GM19463 (cell line): ENCODE data around the gene LRG1.
"Not testable (repeated sequence)": the region's sequence is repeated elsewhere in the genome, so short reads cannot be mapped to it uniquely, and the experiment has no call there.

Source experiments
- ATAC-seq: cut with Tn5 transposase; IDR thresholded peaks from one replicate; pipeline ENCODE4 v1.9.1; 2021; ENCODE audit warnings: mild to moderate bottlenecking, moderate library complexity; ENCODE audit not compliant: unreplicated experiment

Gene LRG1

DNA sequence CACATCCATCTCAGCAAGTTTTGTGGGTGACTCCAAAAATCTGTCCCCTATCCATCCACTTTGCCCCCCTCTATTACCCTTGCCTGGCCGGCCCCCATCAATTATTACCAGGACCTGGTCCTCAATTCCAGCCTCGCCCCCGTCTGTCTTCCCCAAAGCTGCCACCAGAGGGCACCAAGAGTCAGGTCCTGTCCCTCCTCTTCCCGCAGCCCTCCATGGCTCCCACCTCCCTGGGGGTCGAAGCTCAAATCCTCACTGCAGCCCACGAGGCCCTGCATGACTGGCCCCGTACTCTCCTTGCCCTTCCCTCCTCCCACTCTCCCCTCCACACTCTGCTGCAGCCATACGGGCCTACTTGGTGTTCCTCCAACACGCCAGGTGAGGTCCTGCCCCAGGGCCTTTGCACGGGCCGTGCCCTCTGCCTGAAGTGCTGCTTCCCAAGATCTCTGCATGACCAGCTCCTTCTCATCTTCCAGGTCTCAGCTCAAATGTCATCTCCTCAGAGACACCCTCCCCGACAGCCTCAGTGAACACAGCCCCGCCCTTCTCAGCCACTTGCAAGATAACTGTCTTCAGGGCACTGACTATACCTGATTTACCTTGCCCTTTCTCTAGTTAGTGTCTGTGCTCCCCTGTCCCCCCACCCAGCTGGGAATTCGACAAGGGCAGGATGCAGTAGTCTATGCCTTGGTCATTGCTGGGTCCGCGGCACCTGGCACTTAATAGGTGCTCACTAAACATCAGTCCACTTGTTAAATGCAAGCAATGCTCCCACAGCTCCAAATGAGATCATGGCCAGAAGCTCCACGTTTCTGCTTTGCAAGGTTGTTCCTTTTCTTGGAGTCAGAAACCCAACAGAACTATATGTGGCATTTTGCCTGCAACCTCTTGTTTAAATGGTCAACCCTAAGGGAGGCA, 36.4 kb upstream of the LRG1 start:
- no peak for ATAC-seq

GRCh38 chr19:4575267-4576015, 35.6 kb upstream of the LRG1 start:
- no peak for ATAC-seq

DNA sequence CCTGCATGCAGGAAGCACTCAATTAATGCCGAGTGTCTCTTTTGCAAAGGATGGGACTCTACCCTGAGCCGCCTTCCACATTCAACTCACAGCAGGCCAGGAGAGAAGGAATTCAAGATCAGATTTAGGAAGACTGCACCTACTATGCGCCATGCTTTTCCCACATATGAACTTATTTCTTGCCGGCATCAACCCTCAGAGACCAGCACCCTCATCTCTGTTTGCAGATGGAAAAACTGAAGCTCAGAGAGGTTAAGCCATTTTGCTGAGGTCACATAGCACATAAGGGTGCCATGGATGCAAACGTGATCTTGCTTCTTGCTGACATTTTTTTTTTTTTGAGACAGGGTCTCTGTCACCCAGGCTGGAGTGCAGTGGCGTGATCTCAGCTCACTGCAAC, 33.8 kb upstream of the LRG1 start:
- no peak for ATAC-seq

DNA sequence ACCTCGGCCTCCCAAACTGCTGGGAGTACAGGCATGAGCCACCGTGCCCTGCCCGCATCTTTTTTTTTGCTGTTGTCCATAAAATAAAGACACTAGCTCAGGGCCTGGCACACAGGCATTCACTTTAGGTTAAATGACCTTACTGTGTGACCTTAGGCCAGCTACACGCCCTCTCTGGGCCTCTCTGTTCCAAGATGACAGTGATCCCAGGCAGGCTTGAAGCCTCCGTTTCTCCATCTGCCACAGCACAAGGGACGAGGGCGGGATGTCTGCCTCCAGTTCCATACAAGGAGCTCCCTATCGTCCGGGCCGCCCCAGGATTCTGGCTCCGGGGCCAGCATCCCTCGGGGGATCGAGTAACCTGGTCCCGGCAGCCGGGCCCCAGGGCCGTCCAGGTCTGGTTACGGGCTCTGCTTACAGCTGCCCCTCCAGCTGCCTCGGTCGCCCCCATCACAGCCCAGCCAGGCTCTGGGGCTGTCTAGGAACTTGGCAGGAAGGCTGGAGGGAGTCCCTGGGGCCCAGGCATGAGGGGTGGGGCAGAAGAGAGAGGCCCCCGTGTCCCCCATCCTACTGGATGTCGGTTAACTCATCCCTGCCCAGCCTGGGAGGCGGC, 31.6 kb upstream of the LRG1 start:
- no peak for ATAC-seq

DNA sequence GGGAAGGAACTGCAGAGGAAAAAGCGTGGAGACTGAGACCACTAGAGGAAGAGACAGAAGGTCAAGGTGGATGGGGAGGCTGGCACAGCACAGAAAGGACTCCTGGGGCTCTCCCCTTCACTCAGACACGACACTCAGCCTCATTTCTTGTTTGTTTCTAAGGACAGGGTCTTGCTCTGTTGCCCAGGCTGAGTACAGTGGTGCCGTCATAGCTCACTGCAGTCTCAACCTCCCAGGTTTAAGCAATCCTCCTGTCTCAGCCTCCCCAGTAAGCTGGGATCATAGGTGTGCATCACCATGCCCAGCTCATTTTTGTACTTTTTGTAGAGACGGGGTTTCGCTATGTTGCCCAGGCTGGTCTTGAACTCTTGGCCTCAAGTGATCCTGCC, 31.1 kb upstream of the LRG1 start:
- ATAC-seq: no peak

DNA sequence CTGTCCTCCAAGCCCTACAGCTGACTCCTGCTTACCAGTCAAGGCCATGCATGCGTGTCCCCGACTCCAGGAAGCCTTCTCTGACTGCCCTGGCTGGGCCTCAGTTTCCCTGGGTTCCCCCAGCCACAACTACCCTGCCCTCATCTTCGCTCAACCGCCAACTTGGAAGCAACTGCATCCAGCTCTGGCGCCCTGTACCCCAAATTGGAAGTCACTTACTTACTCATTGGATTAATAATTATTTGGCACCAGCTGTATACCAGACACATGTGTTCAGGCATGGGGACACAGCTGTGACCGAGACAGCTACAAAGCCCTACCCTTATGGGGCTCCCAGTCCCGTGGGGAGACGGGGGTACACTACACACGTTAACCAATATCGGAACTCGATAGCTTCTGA, 30.6 kb upstream of the LRG1 start:
- no peak for ATAC-seq

- ATAC-seq: no peak
These were observed 29.1 kb upstream of the LRG1 start for GRCh38 chr19:4568886-4569285.

- no peak for ATAC-seq
These were observed 27.8 kb upstream of the LRG1 start for GRCh38 chr19:4567584-4568071.

DNA sequence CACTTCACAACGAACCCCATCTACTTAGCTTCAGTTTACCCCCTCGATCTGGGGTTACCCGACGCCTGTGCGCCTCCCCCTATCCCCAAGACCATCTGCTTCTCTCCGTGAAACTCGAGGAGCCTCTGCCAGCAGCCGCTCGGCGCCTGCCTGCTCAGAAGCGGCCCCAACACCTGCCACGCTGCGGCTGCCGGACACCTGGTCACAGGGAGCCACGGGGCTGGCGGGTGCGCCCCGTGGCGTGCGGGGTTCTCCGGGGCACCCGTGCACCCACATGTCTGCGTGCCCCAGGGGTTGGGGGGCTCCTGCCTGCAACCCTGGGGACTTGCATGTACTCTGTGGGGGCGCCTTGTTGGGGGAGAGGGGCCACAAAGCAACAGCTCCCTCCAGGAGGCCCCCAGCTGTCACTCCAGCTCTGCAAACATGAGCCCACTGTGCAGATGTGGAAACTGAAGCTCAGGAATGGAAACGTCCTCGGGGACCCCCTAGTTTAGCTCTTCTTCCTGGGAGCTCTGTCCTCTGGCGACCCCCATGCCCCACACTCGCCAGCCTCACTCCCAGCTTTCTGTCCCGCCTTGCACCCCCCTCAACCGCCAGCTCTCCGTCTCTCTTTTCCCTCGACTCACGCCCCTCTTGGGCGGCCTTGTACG, 26.7 kb upstream of the LRG1 start:
- no peak for ATAC-seq

DNA sequence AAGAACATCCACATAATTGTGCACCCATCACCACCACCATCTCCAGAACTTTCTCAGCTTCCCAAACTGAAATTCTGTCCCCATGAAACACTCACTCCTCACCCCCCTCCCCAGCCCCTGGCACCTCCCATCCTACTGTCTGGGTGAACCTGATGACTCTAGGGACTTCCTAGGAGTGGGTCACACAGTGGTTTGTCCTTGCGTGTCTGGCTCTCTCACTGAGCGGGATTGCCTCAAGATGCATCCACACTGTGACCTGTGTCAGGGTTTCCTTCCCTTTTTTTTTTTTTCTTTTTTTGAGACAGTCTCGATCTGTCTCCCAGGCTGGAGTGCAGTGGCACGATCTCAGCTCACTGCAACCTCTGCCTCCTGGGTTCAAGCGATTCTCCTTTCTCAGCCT, 23.7 kb upstream of the LRG1 start:
- not testable (repeated sequence) for ATAC-seq

DNA sequence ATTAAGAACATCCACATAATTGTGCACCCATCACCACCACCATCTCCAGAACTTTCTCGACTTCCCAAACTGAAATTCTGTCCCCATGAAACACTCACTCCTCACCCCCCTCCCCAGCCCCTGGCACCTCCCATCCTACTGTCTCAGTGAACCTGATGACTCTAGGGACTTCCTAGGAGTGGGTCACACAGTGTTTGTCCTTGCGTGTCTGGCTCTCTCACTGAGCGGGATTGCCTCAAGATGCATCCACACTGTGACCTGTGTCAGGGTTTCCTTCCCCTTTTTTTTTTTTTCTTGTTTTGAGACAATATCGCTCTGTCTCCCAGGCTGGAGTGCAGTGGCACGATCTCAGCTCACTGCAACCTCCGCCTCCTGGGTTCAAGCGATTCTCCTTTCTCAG, 22.2 kb upstream of the LRG1 start:
- ATAC-seq: not testable (repeated sequence)

DNA sequence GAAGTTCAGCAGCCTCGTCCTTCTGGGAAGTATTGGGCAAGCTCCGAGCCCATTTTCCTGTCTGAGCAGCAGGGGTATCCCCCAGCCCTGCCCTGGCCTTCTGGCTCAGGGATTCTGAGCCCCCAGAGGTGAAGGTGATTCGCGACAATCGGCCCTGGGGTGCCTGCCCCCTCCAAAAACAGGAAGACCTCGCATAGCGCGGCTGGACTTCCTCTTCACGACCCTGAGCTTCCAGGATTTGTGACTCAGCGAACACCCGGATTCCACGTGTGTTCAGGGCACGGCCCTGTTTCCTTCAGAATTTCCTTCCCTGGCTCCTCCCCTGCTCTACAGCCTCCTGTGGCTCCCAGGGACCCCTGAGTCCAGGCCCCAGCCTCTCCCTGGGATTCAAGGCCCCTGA, 19.7 kb upstream of the LRG1 start, which contains the start of gene SEMA6B:
SEMA6B (minus strand) TSS at position 116 of the 400 bp plus-strand sequence. CDS start 1,227 bp downstream, outside the sequence.
- ATAC-seq: no peak

DNA sequence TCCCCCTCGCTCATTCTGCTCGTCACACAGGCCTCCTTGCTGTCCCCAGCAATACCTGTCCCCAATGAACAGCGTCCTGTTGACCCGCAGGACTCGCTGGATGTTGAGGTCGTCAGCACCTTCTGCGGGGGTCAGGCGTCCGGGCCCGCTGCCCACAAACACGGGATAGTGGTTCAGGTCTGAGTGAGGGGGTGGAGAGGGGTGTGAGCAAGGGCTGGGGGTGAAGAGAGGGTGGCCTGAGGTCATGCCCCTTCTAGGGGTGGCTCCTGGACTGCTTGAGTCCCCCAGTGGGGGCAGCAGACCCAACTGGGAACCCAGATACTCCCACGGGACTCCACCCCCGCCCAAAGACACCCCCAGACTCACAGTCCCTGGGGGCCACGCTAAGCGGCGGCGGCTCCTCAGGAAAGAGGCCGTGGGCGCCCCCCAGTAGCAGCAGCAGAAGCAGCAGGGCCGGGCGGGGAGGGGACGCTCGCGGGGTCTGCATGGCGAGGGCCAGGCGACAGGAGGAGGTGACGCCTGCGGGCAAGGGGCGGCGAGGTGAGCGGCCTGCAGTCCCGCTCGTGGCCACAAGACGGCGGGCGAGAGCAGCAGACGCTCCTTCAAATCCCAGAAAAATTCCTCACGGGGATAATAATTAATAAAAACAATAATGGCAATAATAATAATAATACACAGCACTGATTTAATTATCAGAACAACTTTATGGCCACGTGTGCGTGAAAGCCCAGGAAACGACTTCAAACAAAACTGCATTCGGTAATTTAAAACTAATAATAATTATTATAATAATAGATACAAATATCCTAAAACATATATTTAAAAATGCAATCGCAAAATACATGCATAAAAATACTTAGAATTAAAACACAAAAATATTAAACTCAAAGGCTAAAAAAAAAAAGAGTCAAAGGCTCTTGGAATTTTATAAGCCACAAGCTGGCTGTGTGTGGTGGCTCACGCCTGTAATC, 18.4 kb upstream of the LRG1 start:
- no peak for ATAC-seq

GRCh38 chr19:4557144-4557970, 17.5 kb upstream of the LRG1 start:
- ATAC-seq: no peak

DNA sequence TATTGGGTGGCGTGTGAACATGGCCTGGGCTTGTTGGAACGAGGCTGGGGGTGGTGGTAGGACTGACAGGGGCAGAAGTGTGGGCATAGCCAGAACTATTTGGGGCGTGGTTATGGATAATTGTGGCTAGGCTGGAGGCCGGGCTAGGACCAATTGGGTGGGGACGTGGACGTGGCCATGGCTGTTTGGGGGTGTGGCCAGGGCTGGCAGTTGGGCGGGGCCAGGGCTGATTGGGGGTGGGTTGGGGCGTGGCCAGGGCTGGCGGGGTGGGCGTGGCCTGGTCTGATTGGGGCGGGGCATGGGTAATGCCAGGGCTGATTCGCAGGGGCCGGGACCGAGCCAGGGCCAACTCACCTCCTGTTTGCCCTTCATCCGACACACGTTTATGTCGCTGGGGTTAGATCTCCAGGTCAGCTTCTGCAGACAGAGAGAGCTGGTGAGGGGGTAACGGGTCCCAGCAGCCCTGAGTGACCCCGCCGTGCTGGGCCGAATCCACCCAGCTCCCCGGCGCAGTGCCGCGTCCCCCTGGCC, 16.8 kb upstream of the LRG1 start:
- ATAC-seq: no peak

GRCh38 chr19:4555657-4556561, 16.1 kb upstream of the LRG1 start:
- ATAC-seq: no peak

- no peak for ATAC-seq
These were observed 14.9 kb upstream of the LRG1 start for GRCh38 chr19:4554717-4555116.

DNA sequence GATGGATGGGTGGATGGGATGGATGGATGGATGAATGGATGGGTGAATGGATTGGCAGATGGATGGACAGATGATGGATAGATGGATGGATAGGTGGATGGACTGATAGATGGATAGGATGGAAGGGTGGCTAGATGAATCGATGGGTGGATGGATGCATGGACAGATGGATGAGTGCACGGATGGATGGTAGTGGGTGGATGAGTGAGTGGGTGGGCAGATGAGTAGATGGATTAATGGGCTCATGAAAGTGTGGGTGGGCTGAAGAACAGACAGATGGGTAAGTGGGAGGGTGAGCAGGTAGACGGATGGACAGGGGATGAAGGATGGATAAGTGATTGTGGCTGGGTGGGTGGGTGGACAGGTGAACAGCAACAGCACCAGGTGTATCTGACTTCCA, 13.9 kb upstream of the LRG1 start:
- ATAC-seq: no peak
